Measurements from ENCODE around the gene BZW2.

The BZW2 gene

GRCh38 chr7:16606704-16607103 is 39.3 kb upstream of the BZW2 start:
- Histone ChIP-seq H3K27me3 (replicated peaks; ENCODE audit: control insufficient read depth, insufficient read depth, low read length) (0 out of 2 replicates have a peak, but pooled peaks cover 1% of the 10 kb centered on the region), H3K36me3 (ENCODE audit: control insufficient read depth, insufficient read depth, low read length) (no peaks in the 10 kb centered on the region), H3K4me3 (replicated peaks; ENCODE audit: low read depth, low read length) (no peak overlapping the region)
- TF ChIP-seq, protein P1, sequence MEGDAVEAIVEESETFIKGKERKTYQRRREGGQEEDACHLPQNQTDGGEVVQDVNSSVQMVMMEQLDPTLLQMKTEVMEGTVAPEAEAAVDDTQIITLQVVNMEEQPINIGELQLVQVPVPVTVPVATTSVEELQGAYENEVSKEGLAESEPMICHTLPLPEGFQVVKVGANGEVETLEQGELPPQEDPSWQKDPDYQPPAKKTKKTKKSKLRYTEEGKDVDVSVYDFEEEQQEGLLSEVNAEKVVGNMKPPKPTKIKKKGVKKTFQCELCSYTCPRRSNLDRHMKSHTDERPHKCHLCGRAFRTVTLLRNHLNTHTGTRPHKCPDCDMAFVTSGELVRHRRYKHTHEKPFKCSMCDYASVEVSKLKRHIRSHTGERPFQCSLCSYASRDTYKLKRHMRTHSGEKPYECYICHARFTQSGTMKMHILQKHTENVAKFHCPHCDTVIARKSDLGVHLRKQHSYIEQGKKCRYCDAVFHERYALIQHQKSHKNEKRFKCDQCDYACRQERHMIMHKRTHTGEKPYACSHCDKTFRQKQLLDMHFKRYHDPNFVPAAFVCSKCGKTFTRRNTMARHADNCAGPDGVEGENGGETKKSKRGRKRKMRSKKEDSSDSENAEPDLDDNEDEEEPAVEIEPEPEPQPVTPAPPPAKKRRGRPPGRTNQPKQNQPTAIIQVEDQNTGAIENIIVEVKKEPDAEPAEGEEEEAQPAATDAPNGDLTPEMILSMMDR (IDR thresholded peaks at IDR 0.05; ENCODE audit: insufficient read depth, low read length, poor library complexity, severe bottlenecking): no peak
- no peak for DNase-seq (ENCODE audit: extremely low read depth, insufficient read length)

- H3K36me3 ChIP-seq (ENCODE audit: control insufficient read depth, insufficient read depth, low read length): no peaks in the 10 kb centered on the region
- 0 out of 2 replicates have a peak, but pooled peaks cover 1% of the 10 kb centered on the region for H3K27me3 ChIP-seq (replicated peaks; ENCODE audit: control insufficient read depth, insufficient read depth, low read length)
- TF ChIP-seq, protein P1 (IDR thresholded peaks at IDR 0.05; ENCODE audit: insufficient read depth, low read length, poor library complexity, severe bottlenecking): no peak
- DNase-seq (ENCODE audit: extremely low read depth, insufficient read length): no peak
- H3K4me3 ChIP-seq (replicated peaks; ENCODE audit: low read depth, low read length): no peak overlapping the region
Observed at GRCh38 chr7:16609842-16610450, 36.0 kb upstream of the BZW2 start.

GRCh38 chr7:16611711-16612110 is 34.3 kb upstream of the BZW2 start:
- TF ChIP-seq, protein P1 (IDR thresholded peaks at IDR 0.05; ENCODE audit: insufficient read depth, low read length, poor library complexity, severe bottlenecking): no peak
- H3K4me3 ChIP-seq (replicated peaks; ENCODE audit: low read depth, low read length): no peak overlapping the region
- no peaks in the 10 kb centered on the region for H3K36me3 ChIP-seq (ENCODE audit: control insufficient read depth, insufficient read depth, low read length)
- H3K27me3 ChIP-seq (replicated peaks; ENCODE audit: control insufficient read depth, insufficient read depth, low read length): 0 out of 2 replicates have a peak, but pooled peaks cover 1% of the 10 kb centered on the region
- DNase-seq (ENCODE audit: extremely low read depth, insufficient read length): no peak

- no peak for DNase-seq (ENCODE audit: extremely low read depth, insufficient read length)
- Histone ChIP-seq H3K27me3 (replicated peaks; ENCODE audit: control insufficient read depth, insufficient read depth, low read length) (0 out of 2 replicates have a peak, but pooled peaks cover 1% of the 10 kb centered on the region), H3K36me3 (ENCODE audit: control insufficient read depth, insufficient read depth, low read length) (no peaks in the 10 kb centered on the region), H3K4me3 (replicated peaks; ENCODE audit: low read depth, low read length) (no peak overlapping the region)
- TF ChIP-seq, protein P1 (IDR thresholded peaks at IDR 0.05; ENCODE audit: insufficient read depth, low read length, poor library complexity, severe bottlenecking): no peak
Observed at GRCh38 chr7:16615228-16615627, 30.8 kb upstream of the BZW2 start.

GRCh38 chr7:16616122-16616521 is 29.9 kb upstream of the BZW2 start:
- Histone ChIP-seq H3K4me3 (replicated peaks; ENCODE audit: low read depth, low read length) (no peak overlapping the region), H3K36me3 (ENCODE audit: control insufficient read depth, insufficient read depth, low read length) (no peaks in the 10 kb centered on the region), H3K27me3 (replicated peaks; ENCODE audit: control insufficient read depth, insufficient read depth, low read length) (0 out of 2 replicates have a peak, but pooled peaks cover 1% of the 10 kb centered on the region)
- TF ChIP-seq, protein P1 (IDR thresholded peaks at IDR 0.05; ENCODE audit: insufficient read depth, low read length, poor library complexity, severe bottlenecking): no peak
- no peak for DNase-seq (ENCODE audit: extremely low read depth, insufficient read length)

Measured in GM06990 (cell line).